Hematopoietic multipotent progenitor cell treated with erythropoietin and hydrocortisone succinate and interleukin-3 and kit ligand, for 8 days (in vitro differentiated cells): Measurements from ENCODE around the gene SLC35D1.

Experiments used
- DNase-seq: peaks from one replicate; pipeline ENCODE4 v3.0.0-alpha.2; 2015

The SLC35D1 gene

DNA sequence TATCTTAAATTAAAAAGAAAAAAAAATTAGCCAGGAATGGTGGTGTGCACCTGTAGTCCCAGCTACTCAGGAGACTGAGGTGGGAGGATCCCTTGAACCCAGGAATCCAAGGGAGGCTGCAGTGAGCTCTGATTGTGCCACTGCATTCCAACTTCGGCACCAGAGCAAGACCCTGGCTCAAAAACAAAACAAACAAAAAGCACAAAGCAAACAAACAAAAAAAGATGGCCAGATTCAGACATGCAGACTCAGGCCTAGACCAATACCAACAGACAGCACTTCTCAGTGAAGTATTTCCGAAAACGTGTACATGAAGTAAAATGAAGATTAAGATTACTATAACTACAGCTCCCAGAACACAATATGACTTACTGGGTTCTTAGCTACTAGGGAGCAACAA lies 10.6 kb downstream of the SLC35D1 start:
- DNase-seq = no peak

DNA sequence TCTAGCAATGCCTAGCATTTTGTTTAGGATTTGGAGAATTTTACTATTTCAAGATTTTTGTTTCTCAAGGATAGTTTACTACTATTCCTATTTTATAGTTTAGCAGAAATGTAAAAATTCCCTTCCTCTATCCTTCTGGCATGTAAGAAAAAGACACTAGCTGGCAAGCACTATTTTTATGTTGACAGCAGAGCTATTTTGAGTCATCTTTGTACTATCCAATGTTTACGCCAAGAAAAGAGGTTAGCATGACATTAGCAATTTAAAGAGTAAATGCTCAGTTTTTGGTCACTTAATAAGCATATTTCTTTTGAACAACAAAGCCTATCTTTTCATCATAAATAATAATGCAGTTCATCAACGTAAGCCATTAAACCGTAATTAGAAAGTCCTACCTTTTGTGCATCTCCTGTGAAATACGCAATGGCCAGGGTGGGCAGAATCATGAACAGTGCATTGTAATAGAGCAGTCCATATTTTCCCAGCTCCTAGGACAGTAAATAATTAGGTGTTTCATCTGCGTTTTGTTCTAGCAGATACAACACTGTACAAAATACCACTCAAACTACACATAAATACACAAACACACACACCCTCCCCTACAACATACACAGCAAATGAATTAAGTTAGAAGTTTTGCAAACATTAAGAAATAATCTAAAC lies 12.0 kb downstream of the SLC35D1 start:
- DNase-seq = no peak

DNA sequence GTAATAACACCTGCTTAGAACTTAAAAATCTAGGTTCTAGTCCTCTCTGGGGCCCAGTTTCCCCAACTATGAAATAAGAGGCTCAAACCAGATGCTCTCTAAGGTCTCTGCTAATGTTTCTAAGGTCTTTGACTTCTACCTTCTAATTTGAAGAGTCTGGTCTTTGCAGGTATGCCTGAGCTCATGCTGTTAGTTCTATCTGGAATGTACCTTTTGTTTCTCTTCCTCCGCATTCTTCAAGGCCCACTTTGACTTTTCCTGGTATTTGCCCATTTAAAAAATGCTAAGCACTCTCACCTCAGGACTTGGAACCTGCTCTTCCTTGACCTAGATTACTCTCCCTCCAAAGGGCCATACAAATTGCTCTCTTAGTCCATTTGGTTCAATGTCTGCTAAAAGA lies 13.5 kb downstream of the SLC35D1 start:
- no peak for DNase-seq

DNA sequence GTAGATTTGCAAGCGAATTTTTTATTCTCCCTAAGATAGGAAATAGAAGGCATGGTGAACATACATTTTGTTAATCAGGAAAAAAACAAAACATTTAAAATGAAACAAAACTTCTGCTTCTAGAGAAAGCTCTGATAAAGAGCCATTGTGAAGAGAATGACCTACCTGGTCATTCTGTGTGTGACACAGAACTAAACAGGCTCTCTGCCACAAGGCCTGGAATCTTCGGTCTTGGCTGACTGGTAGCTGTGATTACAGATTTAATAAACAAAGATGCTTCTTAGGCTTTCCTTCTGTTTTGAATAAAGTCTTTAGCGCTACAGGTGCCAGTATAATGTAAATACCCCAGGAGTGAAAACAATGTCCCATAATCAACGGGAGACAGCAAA lies 22.1 kb downstream of the SLC35D1 start:
- no peak for DNase-seq

DNA sequence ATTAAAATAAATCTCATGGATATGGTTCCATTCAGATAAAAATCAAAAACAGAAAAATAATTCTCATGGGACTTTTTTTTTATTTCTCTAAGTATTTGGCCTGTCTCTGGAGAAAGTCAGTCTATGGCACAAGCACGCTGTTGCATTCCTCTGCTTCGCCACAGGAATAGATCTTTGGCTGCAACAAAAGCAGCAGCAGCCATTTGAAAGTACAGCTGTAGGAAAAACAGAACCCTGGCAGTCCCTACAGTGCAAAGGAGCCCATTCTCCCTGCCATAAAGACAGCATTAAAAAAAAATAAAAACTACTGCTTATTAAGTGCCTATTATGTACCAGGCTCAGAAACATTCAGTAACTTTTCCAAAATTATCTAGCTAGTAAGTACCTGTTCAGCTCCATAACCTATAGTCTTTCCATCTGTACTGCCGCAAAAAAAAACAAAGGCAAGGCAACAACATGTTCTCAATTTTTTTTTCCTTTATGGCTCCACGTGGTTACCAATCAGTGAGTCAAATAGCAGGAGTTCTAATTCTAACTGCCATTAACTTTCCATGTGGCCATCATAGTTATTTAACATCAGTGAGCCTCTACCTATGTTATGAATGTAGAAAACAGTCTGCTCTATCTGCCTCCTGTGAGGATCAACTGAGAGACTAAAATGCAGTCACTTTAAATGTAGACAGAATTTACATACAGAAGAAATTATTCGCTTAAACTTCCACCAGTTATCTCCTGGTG lies 22.7 kb downstream of the SLC35D1 start:
- DNase-seq = no peak

DNA sequence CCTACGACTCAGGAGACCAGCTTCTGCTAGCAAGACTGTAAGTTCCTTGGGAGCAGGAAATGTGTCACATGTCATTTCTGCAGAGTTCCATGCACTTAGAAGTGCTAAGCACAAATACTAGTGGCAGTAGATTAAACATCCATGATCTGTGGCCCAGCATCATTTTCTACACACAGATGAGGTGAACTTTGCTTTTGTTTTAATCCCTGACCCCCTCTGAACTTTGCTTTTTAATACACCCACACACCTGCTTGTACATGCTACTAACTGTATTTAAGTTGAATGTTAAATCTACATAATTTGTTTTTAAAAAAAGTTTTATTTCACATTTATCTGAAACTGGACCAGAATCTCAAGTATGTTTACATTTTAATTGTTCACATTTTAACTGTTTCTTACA lies 24.5 kb downstream of the SLC35D1 start:
- no peak for DNase-seq

DNA sequence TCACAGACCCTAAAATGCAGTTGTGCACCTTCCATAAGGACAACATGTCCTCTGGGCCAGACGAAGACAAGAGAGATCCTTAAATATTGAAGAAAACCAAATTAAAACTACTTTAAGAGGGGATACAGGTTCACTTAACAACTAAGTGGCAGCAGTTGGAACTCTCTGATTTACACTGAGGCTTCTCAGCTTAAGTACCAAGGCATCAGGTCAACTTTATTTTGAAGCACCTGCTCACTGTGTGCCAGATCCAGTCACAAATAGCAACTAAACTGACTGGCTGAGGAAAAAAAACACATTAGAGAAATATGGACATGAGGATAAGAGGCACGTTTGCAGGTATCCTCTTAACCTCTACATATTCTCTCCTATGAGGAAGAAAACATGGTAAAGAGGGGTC lies 33.2 kb downstream of the SLC35D1 start:
- DNase-seq = no peak

DNA sequence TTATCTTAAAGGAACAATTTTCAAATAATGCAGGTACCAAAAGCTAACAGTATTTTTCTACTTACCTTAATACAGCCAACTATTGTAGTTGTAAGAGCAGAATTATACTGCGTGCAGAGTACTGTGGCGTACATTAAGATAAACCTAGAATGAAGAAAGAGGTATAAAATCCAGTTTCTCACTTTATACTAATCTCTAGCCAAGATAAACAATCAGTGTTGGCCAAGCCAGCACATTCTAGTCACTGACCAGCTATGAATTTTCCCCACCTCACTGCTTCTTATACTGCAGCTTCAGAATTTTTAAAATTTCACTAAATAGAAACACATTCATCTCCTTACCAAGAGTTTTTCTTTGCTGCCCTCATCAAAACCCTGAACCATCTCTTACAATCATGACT lies 33.6 kb downstream of the SLC35D1 start:
- DNase-seq = no peak

DNA sequence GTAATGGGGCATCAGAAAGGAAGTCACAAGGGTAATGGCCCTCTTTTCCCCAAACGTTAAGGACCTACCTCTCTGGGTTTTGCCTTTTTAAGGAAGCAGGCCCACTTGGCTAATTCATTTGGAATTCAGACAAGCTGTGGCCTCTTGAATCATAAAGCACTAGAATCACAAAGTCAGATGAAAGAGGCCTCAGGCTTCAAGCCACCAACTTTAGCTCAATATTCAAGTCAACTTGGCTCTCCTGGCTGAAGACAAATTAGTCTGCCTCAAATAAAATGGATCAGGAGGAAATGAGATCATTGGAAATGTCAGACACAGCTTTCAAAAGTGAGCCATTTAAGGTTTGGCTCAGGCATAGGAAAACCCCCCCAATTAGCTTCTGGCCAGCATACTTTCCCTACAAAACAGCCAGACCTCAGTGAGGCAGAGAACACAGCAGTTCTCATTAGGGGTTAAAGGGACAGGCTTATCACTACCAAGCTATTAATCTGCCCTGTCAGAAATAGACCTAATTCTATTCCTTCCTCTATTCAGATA lies 34.3 kb downstream of the SLC35D1 start:
- no peak for DNase-seq

DNA sequence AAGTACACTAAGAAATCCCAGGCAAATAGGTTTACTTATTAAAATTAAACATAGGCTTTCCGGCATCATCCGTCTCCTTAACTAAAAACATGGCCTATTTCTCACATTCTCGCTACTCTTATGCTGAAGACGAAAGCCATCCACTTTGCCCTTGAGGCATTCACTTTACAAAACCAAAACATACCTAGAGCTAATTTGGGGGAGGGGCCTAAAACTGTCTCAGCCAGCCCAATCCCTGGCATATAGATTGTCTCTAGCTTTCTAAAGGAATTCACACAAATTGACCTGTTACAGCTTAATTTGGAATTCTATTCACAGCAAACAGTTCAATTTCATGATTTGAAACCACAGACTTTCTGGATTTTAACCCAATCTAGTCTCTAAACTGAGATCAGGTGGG lies 34.8 kb downstream of the SLC35D1 start:
- no peak for DNase-seq

DNA sequence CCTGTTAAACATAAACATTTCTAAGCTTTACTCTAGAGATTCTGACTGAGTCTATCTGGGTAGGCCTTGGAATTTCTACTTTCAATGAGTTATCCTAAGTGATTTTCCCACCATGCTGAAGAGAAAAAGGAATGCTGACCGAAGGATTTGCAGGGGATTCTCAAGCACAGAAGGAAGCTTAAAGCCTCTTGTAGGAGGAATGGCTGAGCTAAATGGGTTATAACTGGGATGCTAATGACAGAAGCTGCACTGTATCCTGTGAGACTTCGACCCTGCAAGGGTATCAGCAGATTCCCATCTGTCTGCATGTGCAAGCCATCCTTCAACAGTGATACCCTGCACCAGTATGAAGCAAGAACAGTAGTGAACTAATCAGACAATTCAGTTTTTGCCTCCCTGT lies 35.4 kb downstream of the SLC35D1 start:
- no peak for DNase-seq

DNA sequence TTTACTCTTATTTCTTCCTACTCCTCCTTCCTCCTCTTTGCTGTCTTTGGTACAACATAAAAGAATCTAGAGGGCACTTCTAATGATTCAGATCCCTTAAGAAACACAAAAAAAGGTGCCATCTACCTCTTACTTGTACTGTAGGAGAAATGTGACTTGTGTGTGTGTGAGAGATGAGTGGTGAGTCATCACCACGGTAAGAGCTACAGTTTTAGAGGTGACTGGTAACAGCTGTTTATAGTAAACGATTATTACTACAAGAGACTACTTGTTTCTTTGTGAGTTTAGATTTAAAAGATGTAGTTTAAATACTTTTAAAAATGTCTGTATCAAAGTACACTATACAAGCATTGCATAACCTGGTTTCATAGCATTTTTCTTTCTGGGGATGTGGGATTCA lies 40.4 kb downstream of the SLC35D1 start:
- peak; percentile 19 for DNase-seq

DNA sequence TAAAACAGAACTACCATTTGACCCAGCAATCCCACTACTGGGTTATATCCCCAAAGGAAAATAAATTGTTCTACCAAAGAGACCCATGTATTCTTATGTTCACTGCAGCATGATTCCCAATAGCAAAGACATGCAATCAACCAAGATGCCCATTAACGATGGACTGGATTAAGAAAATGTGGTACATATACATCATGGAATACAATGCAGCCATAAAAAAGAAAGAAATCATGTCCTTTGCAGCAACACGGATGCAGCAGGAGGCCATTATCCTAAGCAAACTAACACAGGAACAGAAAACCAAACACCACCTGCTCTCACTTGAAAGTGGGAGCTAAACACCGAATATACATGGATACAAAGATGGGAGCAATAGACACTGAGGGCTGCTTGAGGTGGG lies 44.2 kb downstream of the SLC35D1 start:
- DNase-seq = no peak

DNA sequence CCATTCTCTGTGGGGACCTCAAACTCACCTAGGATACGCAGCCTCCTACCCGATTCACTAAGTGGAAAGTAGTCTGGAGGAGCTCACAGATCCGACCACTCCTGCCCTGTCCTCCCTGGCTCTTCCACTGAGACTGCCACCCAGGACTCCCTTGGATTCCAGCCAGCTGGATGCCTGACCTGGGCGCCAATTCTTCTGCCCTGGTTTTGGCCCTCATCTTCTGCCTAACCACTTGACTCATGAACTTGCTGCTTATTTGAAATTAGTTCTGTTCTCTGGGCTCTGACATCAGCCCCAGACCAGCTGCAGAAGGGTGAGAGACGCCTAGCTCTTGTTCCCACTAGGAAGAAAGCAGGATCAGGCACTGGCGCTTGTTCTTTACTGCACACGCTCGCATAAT lies 48.9 kb downstream of the SLC35D1 start:
- no peak for DNase-seq

DNA sequence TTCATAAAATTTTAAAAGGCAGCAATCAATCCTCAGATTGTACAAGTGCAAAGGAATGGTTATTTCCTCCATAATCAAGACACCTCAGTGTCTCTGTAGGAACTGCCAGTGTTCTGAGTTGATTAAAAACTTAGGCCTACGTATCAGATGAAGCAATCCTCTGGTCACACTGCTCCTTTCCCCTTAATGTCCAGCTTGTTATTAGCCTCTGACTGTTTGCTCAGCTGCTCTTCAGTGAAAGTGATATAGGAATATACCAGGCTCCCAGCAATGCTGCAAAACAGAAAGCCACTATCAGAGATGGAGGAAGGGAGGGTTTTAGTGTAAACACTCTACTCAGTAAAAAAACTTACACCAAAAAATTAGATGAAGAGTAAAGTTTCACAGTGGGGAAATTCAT lies 49.8 kb downstream of the SLC35D1 start:
- DNase-seq = no peak

DNA sequence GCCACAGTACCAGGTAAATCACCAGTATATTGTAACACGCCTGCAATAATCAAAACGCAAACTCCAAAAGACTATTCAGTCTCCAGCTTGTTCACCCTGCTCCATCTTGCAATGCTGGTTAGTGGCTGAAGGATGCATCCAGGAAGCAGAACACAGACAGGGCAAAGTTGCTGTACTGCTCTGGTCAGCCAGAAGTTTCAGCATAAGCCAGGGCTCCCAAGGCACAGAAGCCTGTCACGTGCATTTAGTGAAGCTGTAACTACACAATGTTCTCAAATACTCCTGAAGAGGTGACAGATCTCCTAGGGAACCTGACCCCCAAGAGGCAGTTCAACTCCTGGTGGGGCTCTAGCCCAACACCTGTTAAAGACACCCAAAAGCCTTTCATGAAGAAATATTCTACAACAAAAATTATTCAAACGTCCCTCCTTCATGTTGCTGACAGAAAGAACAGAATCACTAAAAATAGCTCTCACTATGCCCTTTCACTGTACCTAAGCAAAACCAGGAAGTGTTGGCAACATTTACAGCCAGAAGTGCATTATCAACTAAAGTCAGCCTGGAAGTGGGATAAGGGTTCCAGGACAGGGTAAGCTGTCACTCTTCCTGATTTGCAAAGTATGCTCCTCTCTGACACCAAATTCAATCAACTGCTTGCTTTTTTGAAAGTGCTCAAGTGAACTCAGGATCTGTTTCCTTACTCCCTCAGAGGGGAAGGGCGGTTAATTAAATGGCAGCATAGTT lies 52.1 kb downstream of the SLC35D1 start:
- DNase-seq = peak; percentile 15

DNA sequence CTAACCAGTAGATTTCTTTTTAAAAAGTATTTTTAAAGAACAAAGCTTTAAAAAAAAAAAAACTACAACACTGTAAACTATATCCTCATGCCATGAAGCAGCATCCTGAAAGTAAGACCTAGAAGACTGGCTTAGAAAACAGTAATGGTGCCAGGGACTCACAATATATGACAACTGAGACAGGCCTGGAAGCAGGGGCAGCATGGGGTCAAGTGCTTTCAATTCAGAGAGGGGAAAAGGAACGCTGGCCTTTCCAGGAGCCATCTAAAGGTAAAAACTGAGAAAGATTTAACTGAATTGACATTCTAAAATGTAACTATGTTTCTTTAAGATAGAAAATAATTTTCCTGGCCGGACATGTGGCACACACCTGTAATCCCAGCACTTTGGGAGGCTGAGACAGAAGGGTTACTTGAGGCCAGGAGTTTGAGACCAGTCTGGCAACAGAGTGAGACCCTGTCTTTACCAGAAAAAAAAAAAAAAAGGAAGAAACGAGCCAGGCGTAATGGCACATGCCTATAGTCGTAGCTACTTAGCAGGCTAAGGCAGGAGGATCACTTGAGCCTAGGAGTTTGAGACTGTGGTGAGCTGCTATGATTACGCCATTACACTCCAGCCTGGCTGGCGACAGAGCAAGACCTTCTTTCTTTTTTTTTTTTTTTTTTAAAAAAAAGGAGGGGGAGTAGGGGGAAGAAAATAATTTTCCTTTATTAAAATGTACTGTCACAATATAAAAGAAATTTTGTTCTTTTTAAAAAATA lies 54.1 kb downstream of the SLC35D1 start:
- DNase-seq = no peak

DNA sequence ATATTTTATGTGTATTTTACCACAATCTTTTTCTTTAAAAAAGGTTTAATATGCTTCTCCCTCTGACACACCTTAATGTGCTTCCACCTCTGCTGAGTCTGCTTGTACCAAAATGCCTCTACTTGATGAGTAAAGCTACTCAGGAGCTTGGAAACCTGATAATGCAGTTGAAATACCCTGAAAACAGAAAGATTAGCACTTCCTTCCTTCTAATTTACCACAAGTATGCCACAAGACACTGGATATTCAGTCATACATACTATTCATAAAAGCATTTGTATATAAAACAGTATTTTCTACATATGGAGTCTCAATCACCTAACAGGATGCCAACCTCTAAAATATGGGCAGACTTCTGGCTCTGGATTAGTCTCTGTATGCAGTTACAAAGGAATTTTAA lies 55.0 kb downstream of the SLC35D1 start:
- peak; percentile 20 for DNase-seq

DNA sequence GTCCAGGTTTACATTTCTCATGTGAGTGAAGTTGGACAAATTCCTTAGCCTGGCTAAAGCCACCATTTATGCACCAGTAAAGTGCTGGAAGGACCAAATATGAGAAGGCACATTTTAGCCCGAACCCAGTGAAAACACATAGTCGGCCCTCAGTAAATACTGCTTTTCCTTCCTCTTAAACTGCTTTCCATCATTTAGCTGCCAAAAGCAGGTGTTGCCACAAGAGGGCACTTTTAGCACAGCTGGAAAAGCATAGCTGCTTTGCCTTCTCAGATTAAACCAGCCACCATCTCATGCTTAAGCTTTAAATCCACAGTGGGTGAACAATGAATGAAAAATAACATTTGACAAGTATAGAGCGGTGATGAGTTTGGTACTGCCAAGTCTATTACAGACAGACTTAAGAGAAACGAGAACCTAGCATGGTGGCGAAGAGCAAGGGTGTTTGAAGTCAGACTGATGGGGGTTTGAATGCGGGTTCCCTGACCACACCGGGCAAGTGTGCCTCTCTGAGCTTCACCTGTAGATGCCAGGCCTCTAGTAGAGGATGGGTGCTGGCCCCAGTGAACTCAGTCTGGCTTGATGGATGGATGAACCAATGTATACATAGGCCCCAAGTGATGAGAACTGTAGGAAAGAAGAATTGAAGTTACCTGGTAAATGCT lies 57.8 kb downstream of the SLC35D1 start:
- DNase-seq = peak; percentile 86

DNA sequence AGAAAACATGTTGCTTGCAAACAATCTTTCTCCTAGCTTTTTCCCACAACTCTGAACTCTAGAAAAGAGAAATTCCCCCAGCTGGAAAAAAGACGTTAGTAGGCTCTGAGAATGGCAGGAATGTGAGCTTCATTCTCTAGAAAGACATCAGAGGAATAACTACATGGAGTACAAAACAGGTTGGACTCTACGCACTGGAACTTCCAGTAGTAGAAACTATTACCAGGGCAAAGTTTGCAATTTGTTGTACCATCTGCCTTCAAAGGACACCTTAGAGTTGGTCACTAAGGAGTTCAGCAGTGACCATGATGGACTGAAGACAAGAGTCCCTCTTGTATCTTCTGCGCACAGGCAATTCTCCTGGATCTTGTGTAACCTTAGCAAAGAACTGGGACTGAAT lies 60.9 kb downstream of the SLC35D1 start:
- no peak for DNase-seq

DNA sequence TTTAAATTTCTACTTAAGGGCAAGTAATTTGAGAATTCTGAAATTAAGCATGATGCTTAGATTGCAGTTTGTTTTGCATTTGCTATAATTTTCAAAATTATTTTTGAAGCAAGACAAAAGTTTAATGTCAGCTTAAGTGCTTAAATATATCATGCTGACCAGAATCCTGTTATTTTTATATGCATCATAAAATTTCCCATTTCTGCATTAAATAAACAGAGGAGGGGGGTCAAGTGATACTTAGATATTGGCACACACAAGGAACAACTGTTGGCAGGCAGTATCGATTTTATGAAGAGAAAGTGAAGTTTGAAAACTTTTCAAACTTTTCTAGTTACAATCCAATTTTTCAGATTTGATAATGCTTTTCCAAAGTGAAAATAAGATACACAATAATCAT lies 68.1 kb downstream of the SLC35D1 start:
- DNase-seq = no peak

DNA sequence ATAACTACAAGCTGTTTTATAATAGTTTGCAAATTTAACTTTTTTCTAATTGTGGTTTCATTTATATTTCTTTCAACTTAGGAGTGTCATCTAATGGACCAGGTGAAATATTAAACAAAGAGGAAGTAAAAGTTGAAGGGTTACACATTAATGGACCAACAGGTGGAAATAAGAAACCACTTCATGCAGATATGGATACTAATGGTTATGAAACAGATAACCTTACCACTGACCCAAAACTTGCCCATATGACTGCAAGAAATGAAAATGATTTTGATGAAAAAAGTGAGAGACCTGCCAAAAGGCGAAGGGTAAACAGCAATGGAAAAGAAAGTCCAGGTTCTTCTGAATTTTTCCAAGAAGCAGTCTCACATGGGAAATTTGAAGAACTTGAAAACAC lies 69.5 kb downstream of the SLC35D1 start:
- DNase-seq = no peak
